Trophoblast cell (in vitro differentiated cells and primary cell): ENCODE data around the gene UBA7.

Experiments used
- DNase-seq, 2 donors: peaks; one replicate each; pipeline ENCODE4 v3.0.0-alpha.2; 2016
- H2AFZ ChIP-seq: 2 replicates; pipeline ENCODE4 v1.6.1; 2013; ENCODE audit warnings: low read length, moderate library complexity, mild to moderate bottlenecking; ENCODE audit not compliant: insufficient read depth, poor library complexity
- H2AK5ac ChIP-seq: 2 replicates; pipeline ENCODE4 v1.6.1; 2013; ENCODE audit warnings: mild to moderate bottlenecking, low read length
- H2BK120ac ChIP-seq: 2 replicates; pipeline ENCODE4 v1.6.1; 2013; ENCODE audit warnings: low read length, mild to moderate bottlenecking, moderate library complexity; ENCODE audit not compliant: insufficient read depth, poor library complexity
- H2BK12ac ChIP-seq: 2 replicates; pipeline ENCODE4 v1.6.1; 2013; ENCODE audit warnings: mild to moderate bottlenecking, low read length, moderate library complexity
- H2BK5ac ChIP-seq: 2 replicates; pipeline ENCODE4 v1.6.1; 2013; ENCODE audit warnings: low read length, low read depth, moderate library complexity, mild to moderate bottlenecking; ENCODE audit not compliant: poor library complexity
- H3K14ac ChIP-seq: 2 replicates; pipeline ENCODE4 v1.6.1; 2013; ENCODE audit warnings: mild to moderate bottlenecking, low read length
- H3K18ac ChIP-seq: 2 replicates; pipeline ENCODE4 v1.6.1; 2013; ENCODE audit warnings: mild to moderate bottlenecking, low read length
- H3K23ac ChIP-seq: 2 replicates; pipeline ENCODE4 v1.6.1; 2013; ENCODE audit warnings: low read length
- H3K27ac ChIP-seq: 2 replicates; pipeline ENCODE4 v1.5.1; 2013; ENCODE audit warnings: low read depth, mild to moderate bottlenecking, inconsistent platforms, low read length, moderate library complexity
- H3K27me3 ChIP-seq: 2 replicates; pipeline ENCODE4 v1.6.1; 2013; ENCODE audit warnings: inconsistent platforms, mild to moderate bottlenecking, low read length, moderate library complexity; ENCODE audit not compliant: insufficient read depth
- H3K36me3 ChIP-seq, 2 experiments: 1 replicate in 1 of 2; 2 replicates in 1 of 2; pipeline ENCODE4 v1.6.1; 2013; ENCODE audit warnings: low read length in 2 of 2, mild to moderate bottlenecking in 2 of 2, moderate library complexity in 1 of 2; ENCODE audit not compliant: insufficient read depth in 2 of 2, control insufficient read depth in 1 of 2
- H3K4ac ChIP-seq: 2 replicates; pipeline ENCODE4 v1.6.1; 2013; ENCODE audit warnings: low read depth, mild to moderate bottlenecking, low read length, moderate library complexity
- H3K4me1 ChIP-seq, 2 experiments: 1 replicate in 1 of 2; 2 replicates in 1 of 2; pipeline ENCODE4 v1.6.1; 2013; ENCODE audit warnings: low read length in 2 of 2, mild to moderate bottlenecking in 2 of 2, moderate library complexity in 1 of 2; ENCODE audit not compliant: insufficient read depth in 2 of 2, control insufficient read depth in 1 of 2
- H3K4me2 ChIP-seq: 2 replicates; pipeline ENCODE4 v1.6.1; 2013; ENCODE audit warnings: inconsistent platforms, mild to moderate bottlenecking, low read length, moderate library complexity
- H3K4me3 ChIP-seq: 2 replicates; pipeline ENCODE4 v1.5.1; 2013; ENCODE audit warnings: mild to moderate bottlenecking, low read depth, low read length, inconsistent platforms
- H3K79me1 ChIP-seq: one replicate; pipeline ENCODE4 v1.6.1; 2013; ENCODE audit warnings: low read length
- H3K79me2 ChIP-seq: 2 replicates; pipeline ENCODE4 v1.6.1; 2013; ENCODE audit warnings: low read length, mild to moderate bottlenecking; ENCODE audit not compliant: control insufficient read depth, insufficient read depth, poor library complexity
- H3K9ac ChIP-seq: 2 replicates; pipeline ENCODE4 v1.6.1; 2013; ENCODE audit warnings: mild to moderate bottlenecking, low read length
- H3K9me3 ChIP-seq: 2 replicates; pipeline ENCODE4 v1.6.1; 2013; ENCODE audit warnings: low read depth, mild to moderate bottlenecking, control low read depth, inconsistent platforms, low read length; ENCODE audit not compliant: insufficient read depth
- H4K12ac ChIP-seq: 2 replicates; pipeline ENCODE4 v1.6.1; 2013; ENCODE audit warnings: low read depth, mild to moderate bottlenecking, low read length, moderate library complexity
- H4K8ac ChIP-seq: 2 replicates; pipeline ENCODE4 v1.6.1; 2013; ENCODE audit warnings: low read depth, mild to moderate bottlenecking, low read length, moderate library complexity
- H4K91ac ChIP-seq: one replicate; pipeline ENCODE4 v1.6.1; 2013; ENCODE audit warnings: low read depth, mild to moderate bottlenecking, low read length, moderate library complexity
- WGBS: extraction: QIAGEN DNeasy Blood & Tissue Kit; methylation state at CpG from one replicate; pipeline ENCODE4 v1.1.7; 2013; ENCODE audit warnings: missing lambda C conversion rate; ENCODE audit not compliant: insufficient read length, insufficient coverage; ENCODE audit errors: extremely low coverage; 5-methylcytosine and 5-hydroxymethylcytosine counted together

Gene UBA7

GRCh38 chr3:49787536-49787935 is 26.2 kb downstream of the UBA7 start:
- Histone ChIP-seq H3K9me3 (peaks cover 7% of the 10 kb centered on the region), H3K4me1 (peaks cover 12 to 22% of the 10 kb centered on the region in 2 experiments), H3K18ac (no peak overlapping the region), H3K36me3 (peaks cover 7% of the 10 kb centered on the region in 2 experiments), H2AK5ac (no peak overlapping the region), H2BK12ac (no peak overlapping the region), H4K12ac (no peak overlapping the region), H3K4me2 (no peak overlapping the region), H2AFZ (no peak overlapping the region), H3K14ac (no peak overlapping the region), H4K91ac (no peak overlapping the region), H2BK5ac (no peak overlapping the region), H3K23ac (no peak overlapping the region), H2BK120ac (no peak overlapping the region), H3K79me1 (peaks cover 8% of the 10 kb centered on the region), H3K4ac (no peak overlapping the region), H3K79me2 (peaks cover 9% of the 10 kb centered on the region), H3K27me3 (no peaks in the 10 kb centered on the region), H3K9ac (no peak overlapping the region), H3K27ac (no peak overlapping the region), H4K8ac (no peak overlapping the region), H3K4me3 (no peak overlapping the region)
- no peak for DNase-seq
- no CpG with 5 or more reads among the region's 5 CpGs for WGBS

GRCh38 chr3:49787182-49787464 is 26.6 kb downstream of the UBA7 start:
- peak overlapping the region; percentile 71 for H4K91ac ChIP-seq
- no peak overlapping the region for H3K9ac ChIP-seq
- H2BK12ac ChIP-seq, result no peak overlapping the region
- peaks cover 12 to 25% of the 10 kb centered on the region in 2 experiments for H3K4me1 ChIP-seq
- no peak for DNase-seq
- H4K12ac ChIP-seq, result peak overlapping the region; percentile 89
- peaks cover 5% of the 10 kb centered on the region for H3K9me3 ChIP-seq
- peaks cover 9 to 10% of the 10 kb centered on the region in 2 experiments for H3K36me3 ChIP-seq
- H2AFZ ChIP-seq, result peak overlapping the region; percentile 55
- H3K79me1 ChIP-seq, result peaks cover 8% of the 10 kb centered on the region
- peak overlapping the region; percentile 78 for H3K4me2 ChIP-seq
- no peak overlapping the region for H3K27ac ChIP-seq
- peak overlapping the region; percentile 49 for H2AK5ac ChIP-seq
- H2BK120ac ChIP-seq, result peak overlapping the region; percentile 24
- H3K79me2 ChIP-seq, result peaks cover 9% of the 10 kb centered on the region
- no peak overlapping the region for H3K4me3 ChIP-seq
- WGBS, result no CpG with 5 or more reads among the region's 3 CpGs
- peak overlapping the region; percentile 90 for H4K8ac ChIP-seq
- H2BK5ac ChIP-seq, result peak overlapping the region; percentile 23
- no peak overlapping the region for H3K23ac ChIP-seq
- peak overlapping the region; percentile 27 for H3K18ac ChIP-seq
- H3K14ac ChIP-seq, result peak overlapping the region; percentile 44
- H3K27me3 ChIP-seq, result no peaks in the 10 kb centered on the region
- peak overlapping the region; percentile 22 for H3K4ac ChIP-seq

- H4K91ac ChIP-seq, result peak within 1 kb of the TSS; percentile 78
- H2BK120ac ChIP-seq, result peak within 1 kb of the TSS; percentile 35
- H3K79me2 ChIP-seq, result peaks cover 9% of the 10 kb centered on the region
- DNase-seq, result peak; percentile 100
- peaks cover 12 to 22% of the 10 kb centered on the region in 2 experiments for H3K4me1 ChIP-seq
- peak within 1 kb of the TSS; percentile 85 for H3K4ac ChIP-seq
- H3K27ac ChIP-seq, result peak within 1 kb of the TSS; percentile 39
- H3K9me3 ChIP-seq, result peaks cover 3% of the 10 kb centered on the region
- peak within 1 kb of the TSS; percentile 82 for H2AK5ac ChIP-seq
- H3K18ac ChIP-seq, result peak within 1 kb of the TSS; percentile 74
- peak within 1 kb of the TSS; percentile 86 for H3K9ac ChIP-seq
- WGBS, result no CpG with 5 or more reads among the region's 55 CpGs
- peak within 1 kb of the TSS; percentile 87 for H3K4me3 ChIP-seq
- H3K23ac ChIP-seq, result no peak within 1 kb of the TSS
- H3K27me3 ChIP-seq, result no peaks in the 10 kb centered on the region
- H3K4me2 ChIP-seq, result peak within 1 kb of the TSS; percentile 92
- H2AFZ ChIP-seq, result peak within 1 kb of the TSS; percentile 75
- peak within 1 kb of the TSS; percentile 90 for H4K8ac ChIP-seq
- peak within 1 kb of the TSS; percentile 89 for H4K12ac ChIP-seq
- no peak within 1 kb of the TSS for H2BK12ac ChIP-seq
- H3K14ac ChIP-seq, result peak within 1 kb of the TSS; percentile 71
- peak within 1 kb of the TSS; percentile 56 for H2BK5ac ChIP-seq
- H3K79me1 ChIP-seq, result peaks cover 8% of the 10 kb centered on the region
- peaks cover 9 to 10% of the 10 kb centered on the region in 2 experiments for H3K36me3 ChIP-seq
Observed at GRCh38 chr3:49786357-49787181, 27.2 kb downstream of the UBA7 start, which contains the start of gene IP6K1. Gene IP6K1, minus strand, starts transcription at chr3:49786542. Its CDS starts 38,502 bp downstream, at chr3:49748040.

- H4K12ac ChIP-seq, result peak overlapping the region; percentile 56
- peak overlapping the region; percentile 78 for H4K91ac ChIP-seq
- peak overlapping the region; percentile 82 for H2AK5ac ChIP-seq
- H2BK120ac ChIP-seq, result peak overlapping the region; percentile 35
- no peaks in the 10 kb centered on the region for H3K27me3 ChIP-seq
- peak overlapping the region; percentile 87 for H3K4me3 ChIP-seq
- H3K23ac ChIP-seq, result no peak overlapping the region
- peaks cover 8% of the 10 kb centered on the region for H3K79me1 ChIP-seq
- peak overlapping the region; percentile 74 for H3K18ac ChIP-seq
- H3K36me3 ChIP-seq, result peaks cover 9 to 10% of the 10 kb centered on the region in 2 experiments
- peak overlapping the region; percentile 56 for H2BK5ac ChIP-seq
- peaks cover 8 to 14% of the 10 kb centered on the region in 2 experiments for H3K4me1 ChIP-seq
- H3K27ac ChIP-seq, result peak overlapping the region; percentile 39
- peak overlapping the region; percentile 85 for H3K4ac ChIP-seq
- no CpG with 5 or more reads among the region's 50 CpGs for WGBS
- H3K79me2 ChIP-seq, result peaks cover 9% of the 10 kb centered on the region
- H2AFZ ChIP-seq, result peak overlapping the region; percentile 75
- peak overlapping the region; percentile 79 for H4K8ac ChIP-seq
- peak overlapping the region; percentile 92 for H3K4me2 ChIP-seq
- DNase-seq, result peak; percentile 35 to 62
- H3K9ac ChIP-seq, result peak overlapping the region; percentile 86
- peak overlapping the region; percentile 71 for H3K14ac ChIP-seq
- peaks cover 3% of the 10 kb centered on the region for H3K9me3 ChIP-seq
- H2BK12ac ChIP-seq, result no peak overlapping the region
Observed at GRCh38 chr3:49785565-49786356, 28.0 kb downstream of the UBA7 start.
